ENCODE results near the gene PECR. TPM values are rescaled to one million over a fixed set of nuclear protein-coding genes. Genes with fewer than 3 reads are reported as not detected.

The PECR gene
- total RNA-seq, 2 experiments from 2014 or later, result 9.1 to 10.3 TPM

DNA sequence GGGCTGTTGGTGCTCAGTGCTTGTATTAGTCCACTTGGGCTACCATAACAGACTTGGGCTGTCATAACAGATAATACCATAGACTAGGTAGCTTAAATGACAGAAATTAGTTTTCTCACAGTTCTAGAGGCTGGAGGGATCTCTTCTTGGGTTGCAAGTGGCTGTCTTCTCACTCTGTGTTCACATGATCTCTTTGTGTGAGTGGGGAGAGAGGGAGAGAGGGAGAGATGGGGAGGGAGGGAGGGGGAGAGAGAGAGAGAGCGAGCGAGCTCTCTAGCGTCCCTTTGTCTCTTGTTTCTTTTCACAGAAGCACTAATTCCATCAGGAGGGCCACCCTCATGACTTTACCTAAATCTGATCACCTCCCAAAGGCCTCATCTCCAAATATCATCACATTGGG is 23.1 kb upstream of the PECR start:
- Histone ChIP-seq H3K27ac (ENCODE audit: low read depth in 1 of 2, low read length in 2 of 2) (no peak overlapping the region), H3K4me1 (ENCODE audit: insufficient read depth, low read length) (peaks cover 6% of the 10 kb centered on the region), H3K4me3 (ENCODE audit: low read length) (no peak overlapping the region), H3K9me3 (ENCODE audit: control insufficient read depth in 1 of 2, insufficient read depth in 1 of 2, low read length in 2 of 2) (no peaks in the 10 kb centered on the region), H3K36me3 (ENCODE audit: insufficient read depth, low read length) (peaks cover 16% of the 10 kb centered on the region), H3K27me3 (ENCODE audit: control insufficient read depth in 1 of 2, insufficient read depth in 2 of 2, low read length in 2 of 2) (no peaks in the 10 kb centered on the region)
- no peak for ATAC-seq (ENCODE audit: poor library complexity)
- Mint-ChIP-seq H3K4me3 (no peak overlapping the region), H3K36me3 (ENCODE audit: low read depth) (peaks cover 26% of the 10 kb centered on the region), H3K9me3 (no peaks in the 10 kb centered on the region), H3K4me1 (ENCODE audit: low read depth) (peaks cover 13% of the 10 kb centered on the region), H3K27ac (no peak overlapping the region), H3K27me3 (no peaks in the 10 kb centered on the region)
- DNase-seq, result no peak
- TF ChIP-seq, protein P1, sequence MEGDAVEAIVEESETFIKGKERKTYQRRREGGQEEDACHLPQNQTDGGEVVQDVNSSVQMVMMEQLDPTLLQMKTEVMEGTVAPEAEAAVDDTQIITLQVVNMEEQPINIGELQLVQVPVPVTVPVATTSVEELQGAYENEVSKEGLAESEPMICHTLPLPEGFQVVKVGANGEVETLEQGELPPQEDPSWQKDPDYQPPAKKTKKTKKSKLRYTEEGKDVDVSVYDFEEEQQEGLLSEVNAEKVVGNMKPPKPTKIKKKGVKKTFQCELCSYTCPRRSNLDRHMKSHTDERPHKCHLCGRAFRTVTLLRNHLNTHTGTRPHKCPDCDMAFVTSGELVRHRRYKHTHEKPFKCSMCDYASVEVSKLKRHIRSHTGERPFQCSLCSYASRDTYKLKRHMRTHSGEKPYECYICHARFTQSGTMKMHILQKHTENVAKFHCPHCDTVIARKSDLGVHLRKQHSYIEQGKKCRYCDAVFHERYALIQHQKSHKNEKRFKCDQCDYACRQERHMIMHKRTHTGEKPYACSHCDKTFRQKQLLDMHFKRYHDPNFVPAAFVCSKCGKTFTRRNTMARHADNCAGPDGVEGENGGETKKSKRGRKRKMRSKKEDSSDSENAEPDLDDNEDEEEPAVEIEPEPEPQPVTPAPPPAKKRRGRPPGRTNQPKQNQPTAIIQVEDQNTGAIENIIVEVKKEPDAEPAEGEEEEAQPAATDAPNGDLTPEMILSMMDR (IDR thresholded peaks at IDR 0.05), result no peak
- intact Hi-C loops (cut with DNase I, micrococcal nuclease), result loop anchor here in 1 of 2 experiments (5.0 kb wide), 1 partner anchor 32 kb away; no protein-coding TSS in a partner anchor
- ChIA-PET CTCF (no interaction called here), POLR2A (no interaction called here)

DNA sequence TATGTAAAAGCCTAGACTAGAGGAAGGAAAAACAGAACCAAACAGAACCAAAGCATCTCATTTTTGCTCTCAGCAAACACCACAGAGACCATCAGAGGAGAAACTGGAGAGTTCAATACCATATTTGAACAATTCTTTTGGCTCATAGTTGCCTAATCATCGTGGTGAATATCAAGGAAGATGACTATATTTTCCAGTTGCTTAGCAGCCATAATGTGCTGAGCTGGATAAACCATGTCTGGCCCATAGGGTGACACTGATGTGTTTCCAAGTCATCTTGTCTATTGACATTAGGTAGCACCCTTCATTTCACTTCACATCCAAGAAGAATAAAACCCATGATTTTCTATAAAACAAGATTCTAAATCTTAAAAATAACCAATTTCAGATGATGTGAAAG is 21.6 kb upstream of the PECR start:
- intact Hi-C loops (cut with DNase I, micrococcal nuclease), result no loop called here
- Mint-ChIP-seq H3K27me3 (no peaks in the 10 kb centered on the region), H3K27ac (no peak overlapping the region), H3K36me3 (ENCODE audit: low read depth) (peaks cover 17% of the 10 kb centered on the region), H3K4me1 (ENCODE audit: low read depth) (no peaks in the 10 kb centered on the region), H3K4me3 (no peak overlapping the region), H3K9me3 (no peaks in the 10 kb centered on the region)
- Histone ChIP-seq H3K9me3 (ENCODE audit: control insufficient read depth in 1 of 2, insufficient read depth in 1 of 2, low read length in 2 of 2) (no peaks in the 10 kb centered on the region), H3K27me3 (ENCODE audit: control insufficient read depth in 1 of 2, insufficient read depth in 2 of 2, low read length in 2 of 2) (no peaks in the 10 kb centered on the region), H3K4me1 (ENCODE audit: insufficient read depth, low read length) (peaks cover 2% of the 10 kb centered on the region), H3K27ac (ENCODE audit: low read depth in 1 of 2, low read length in 2 of 2) (no peak overlapping the region), H3K36me3 (ENCODE audit: insufficient read depth, low read length) (peaks cover 16% of the 10 kb centered on the region), H3K4me3 (ENCODE audit: low read length) (no peak overlapping the region)
- ATAC-seq (ENCODE audit: poor library complexity), result no peak
- TF ChIP-seq, protein P1 (IDR thresholded peaks at IDR 0.05), result no peak
- DNase-seq, result no peak
- CTCF ChIA-PET, result no interaction called here
- POLR2A ChIA-PET, result interaction anchor here (0.6 kb wide), 1 partner anchor 34 kb away, joined by 3 read pairs; no protein-coding TSS in a partner anchor

DNA sequence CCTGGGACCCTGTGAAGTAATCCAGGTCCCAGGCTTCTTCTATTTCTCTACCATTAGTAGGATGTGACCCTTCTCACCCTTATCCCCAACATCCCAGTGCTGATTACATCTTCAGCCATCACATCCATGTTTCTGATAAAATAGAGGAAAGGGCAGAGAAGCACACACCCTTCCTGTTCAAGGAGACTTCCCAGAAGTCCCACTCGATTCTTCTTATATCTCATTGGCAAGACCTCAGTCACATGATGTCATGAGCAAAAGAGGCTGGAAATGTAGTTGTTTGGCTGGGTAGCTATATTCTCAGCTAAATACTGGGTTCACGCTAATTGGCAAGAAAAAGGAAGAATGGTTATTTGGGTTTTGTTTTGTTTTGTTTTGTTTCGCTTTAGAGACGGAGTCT is 19.5 kb upstream of the PECR start:
- POLR2A ChIA-PET, result no interaction called here
- H3K4me1 Mint-ChIP-seq (ENCODE audit: low read depth), result no peaks in the 10 kb centered on the region
- H3K27me3 Mint-ChIP-seq, result no peaks in the 10 kb centered on the region
- intact Hi-C loops (cut with DNase I, micrococcal nuclease), result no loop called here
- no peak overlapping the region for H3K27ac ChIP-seq (ENCODE audit: low read depth in 1 of 2, low read length in 2 of 2)
- H3K9me3 ChIP-seq (ENCODE audit: control insufficient read depth in 1 of 2, insufficient read depth in 1 of 2, low read length in 2 of 2), result no peaks in the 10 kb centered on the region
- no peak overlapping the region for H3K27ac Mint-ChIP-seq
- H3K36me3 Mint-ChIP-seq (ENCODE audit: low read depth), result peaks cover 22% of the 10 kb centered on the region
- ATAC-seq (ENCODE audit: poor library complexity) (no peak), DNase-seq (no peak)
- H3K9me3 Mint-ChIP-seq, result no peaks in the 10 kb centered on the region
- CTCF ChIA-PET, result no interaction called here
- peaks cover 17% of the 10 kb centered on the region for H3K36me3 ChIP-seq (ENCODE audit: insufficient read depth, low read length)
- H3K27me3 ChIP-seq (ENCODE audit: control insufficient read depth in 1 of 2, insufficient read depth in 2 of 2, low read length in 2 of 2), result no peaks in the 10 kb centered on the region
- H3K4me3 Mint-ChIP-seq, result no peak overlapping the region
- H3K4me3 ChIP-seq (ENCODE audit: low read length), result no peak overlapping the region
- TF ChIP-seq, protein P1 (IDR thresholded peaks at IDR 0.05), result no peak
- no peaks in the 10 kb centered on the region for H3K4me1 ChIP-seq (ENCODE audit: insufficient read depth, low read length)

All from CD4-positive, alpha-beta T cell (primary cell).